GM12878 (cell line): ENCODE data around the gene DNHD1.

Source experiments
- CEBPB ChIP-seq, 2 experiments: fragments of 150-350 bp in 1 of 2; IDR thresholded peaks; 2 replicates each; pipeline ENCODE4 v1.6.1; 2012 to 2014; ENCODE audit warnings: low read depth in 2 of 2, low read length in 2 of 2, borderline replicate concordance in 1 of 2, inconsistent platforms in 1 of 2
- HDAC2 ChIP-seq: fragments of 200-600 bp; sonication (generic); IDR thresholded peaks from 2 replicates; pipeline ENCODE4 v1.6.1; 2017
- TCF12 ChIP-seq: IDR thresholded peaks from 2 replicates; pipeline ENCODE4 v1.6.1; 2011; ENCODE audit warnings: low read depth, mild to moderate bottlenecking, low read length
- ZNF274 ChIP-seq: IDR thresholded peaks from one replicate; pipeline ENCODE4 v1.8.0; 2011; ENCODE audit not compliant: insufficient read length, insufficient read depth

DNA sequence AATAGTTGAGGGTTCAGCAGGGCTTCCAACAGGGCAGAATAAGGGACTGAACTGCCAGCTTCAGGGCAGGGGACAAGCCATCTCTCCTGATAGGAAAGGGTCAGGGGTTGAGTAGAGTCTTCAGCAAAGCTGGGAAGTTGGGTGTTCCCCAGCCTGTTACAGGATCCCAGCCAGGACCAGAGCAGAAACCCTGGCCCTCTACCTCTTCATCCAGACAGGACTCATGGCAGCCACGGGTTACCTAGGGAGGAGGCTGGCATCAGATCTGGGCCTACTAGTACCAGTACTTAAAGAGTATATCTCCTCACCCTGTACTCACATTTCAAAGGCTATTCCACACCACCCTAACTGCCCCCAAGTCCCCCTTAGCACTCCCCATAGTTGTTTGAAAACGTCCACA is 117.4 kb downstream of the DNHD1 start:
- TF ChIP-seq CEBPB (IDR thresholded peaks at IDR 0.05; ENCODE audit: borderline replicate concordance in 1 of 2, low read depth in 2 of 2, low read length in 2 of 2) (no peak), TCF12 (no peak), ZNF274 (no peak), HDAC2 (no peak)
